ENCODE data around the gene HOXD3.

DNA sequence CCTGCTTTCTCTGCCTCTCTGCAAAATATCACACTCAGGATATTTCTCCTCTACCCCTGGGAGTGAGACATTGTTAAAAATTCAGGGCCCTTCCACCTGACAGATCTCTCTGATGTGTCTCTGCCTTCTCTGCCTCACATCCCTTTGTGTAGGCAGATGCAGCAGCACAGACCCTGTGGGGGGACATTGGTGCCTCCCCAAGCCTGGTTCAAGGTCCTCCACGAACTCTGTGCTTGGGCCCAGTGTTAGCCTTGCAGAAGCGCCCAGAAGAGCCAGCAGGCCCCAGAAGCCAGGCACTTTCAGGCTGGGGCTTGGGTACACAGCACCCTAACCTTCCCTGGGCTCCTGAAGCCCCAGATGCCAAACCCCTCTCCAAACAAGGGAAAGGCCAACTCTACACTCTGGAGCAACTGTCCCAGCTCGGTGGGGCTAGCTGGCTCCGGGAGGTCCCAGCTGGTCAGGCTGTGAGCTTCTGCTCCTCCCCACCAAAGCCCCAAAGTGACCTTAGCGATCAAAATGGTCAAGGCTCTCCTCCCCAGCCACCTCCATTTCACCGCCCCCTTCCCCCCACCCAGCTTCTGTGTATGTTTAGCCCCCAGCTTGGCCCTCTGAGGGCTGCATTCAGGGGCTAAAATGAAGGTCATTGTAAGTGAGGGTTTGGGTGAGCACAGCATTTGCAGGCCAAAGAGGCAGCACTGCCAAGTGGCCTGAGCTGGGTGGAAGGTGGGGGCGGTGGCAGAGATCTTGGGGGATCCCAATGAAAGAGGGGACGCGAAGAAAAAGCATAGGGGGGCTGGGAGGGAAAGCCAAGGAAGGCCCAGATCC, 31.9 kb upstream of the HOXD3 start:
- no peak for TF ChIP-seq POLR2A (IDR thresholded peaks at IDR 0.05)
- TF ChIP-seq CTCF (IDR thresholded peaks at IDR 0.05), result no peak

All from Peyer's patch (tissue), 4 donors.